Gastroesophageal sphincter (tissue), 3 donors: ENCODE results near the gene BEGAIN.

ENCODE experiments used
- CTCF ChIP-seq, 4 experiments: fragments of 200-600 bp in 2 of 4; fragments of 450-650 bp in 2 of 4; sonication (generic) in 1 of 4; IDR thresholded peaks; one replicate each; pipeline ENCODE4 v1.5.1; 2017 to 2019; ENCODE audit warnings: antibody characterized with exemption in 4 of 4, mild to moderate bottlenecking in 2 of 4, moderate library complexity in 2 of 4
- POLR2A ChIP-seq, 2 donors: fragments of 450-650 bp; IDR thresholded peaks; one replicate each; pipeline ENCODE4 v1.6.1; 2017; ENCODE audit warnings: antibody characterized with exemption in 2 of 2, mild to moderate bottlenecking in 2 of 2, moderate library complexity in 1 of 2

GRCh38 chr14:100629696-100630095, 42.5 kb upstream of the BEGAIN start:
- TF ChIP-seq CTCF (IDR thresholded peaks at IDR 0.05) (no peak), POLR2A (IDR thresholded peaks at IDR 0.05) (no peak)
